Measurements from ENCODE around the gene ATP6V1C2.

The ATP6V1C2 gene

DNA sequence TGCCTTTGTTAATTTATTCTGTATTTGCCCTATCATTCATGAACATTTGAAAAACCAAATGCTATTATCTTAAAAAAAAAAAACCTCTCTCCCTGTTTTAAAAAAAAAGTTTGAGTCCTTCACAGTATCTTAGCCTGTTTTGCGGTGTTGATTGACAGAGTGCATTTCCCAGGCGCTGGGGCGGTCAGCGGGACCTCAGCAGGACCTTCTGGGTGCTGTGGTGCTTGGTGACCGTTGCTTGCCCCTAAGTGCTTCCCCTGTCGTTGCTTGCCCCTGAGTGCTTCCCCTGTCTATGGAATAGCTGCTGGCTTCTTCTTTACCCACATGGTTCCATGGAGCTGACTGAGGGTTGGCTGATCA lies 12.1 kb downstream of the ATP6V1C2 start:
- no peak for DNase-seq

- no peak for DNase-seq
Observed at GRCh38 chr2:10733980-10734379, 12.6 kb downstream of the ATP6V1C2 start.

DNA sequence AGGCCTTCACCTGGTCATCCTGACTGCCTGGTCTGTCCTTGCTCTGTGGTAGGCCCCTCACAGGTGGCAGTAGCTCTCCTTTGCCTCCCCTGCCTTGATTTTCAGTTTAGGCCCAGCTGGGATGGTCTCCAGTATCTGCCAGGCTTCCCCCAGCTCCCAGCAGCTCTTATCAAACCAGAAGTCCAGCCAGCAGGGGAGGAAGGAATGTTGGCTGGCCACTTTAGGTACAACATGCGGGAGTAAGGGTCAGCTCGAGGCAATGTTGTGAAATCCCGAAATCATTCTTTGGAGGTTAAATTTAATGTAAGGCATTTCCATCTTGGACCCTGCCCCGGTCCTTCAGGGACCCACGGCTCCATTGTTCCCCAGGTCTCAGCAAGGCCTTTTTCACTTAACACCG lies 16.8 kb downstream of the ATP6V1C2 start:
- no peak for DNase-seq

- DNase-seq, result no peak
Observed at GRCh38 chr2:10740226-10740625, 18.8 kb downstream of the ATP6V1C2 start.

- DNase-seq, result no peak
Observed at GRCh38 chr2:10741139-10741538, 19.7 kb downstream of the ATP6V1C2 start.

DNA sequence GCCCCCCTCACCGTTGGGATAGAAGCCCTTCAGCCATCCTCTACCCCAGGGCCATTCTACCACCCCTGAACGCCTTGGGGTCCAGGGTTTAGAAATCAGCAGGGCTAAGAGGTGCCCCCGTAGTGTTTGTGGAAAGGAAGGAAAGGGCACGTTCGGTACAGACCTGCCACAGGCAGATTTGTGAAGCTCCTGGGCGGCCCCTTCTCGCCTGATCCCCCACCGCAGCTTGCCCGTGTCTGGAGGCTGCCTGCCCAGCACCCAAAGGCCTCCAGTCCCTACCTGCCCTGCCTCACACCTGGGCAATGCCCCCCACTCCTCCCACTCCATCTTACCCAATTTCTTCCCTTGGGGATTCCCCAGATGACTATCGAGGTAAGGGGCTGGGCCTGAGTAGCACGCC lies 21.2 kb downstream of the ATP6V1C2 start:
- DNase-seq, result no peak

- peak; percentile 71 to 79 for DNase-seq
Observed at GRCh38 chr2:10750610-10751009, 29.2 kb downstream of the ATP6V1C2 start.

- DNase-seq, result no peak
Observed at GRCh38 chr2:10752236-10752635, 30.8 kb downstream of the ATP6V1C2 start.

GRCh38 chr2:10753156-10753555 lies 31.7 kb downstream of the ATP6V1C2 start:
- DNase-seq, result no peak

- no peak for DNase-seq
Observed at GRCh38 chr2:10753876-10754275, 32.4 kb downstream of the ATP6V1C2 start.

DNA sequence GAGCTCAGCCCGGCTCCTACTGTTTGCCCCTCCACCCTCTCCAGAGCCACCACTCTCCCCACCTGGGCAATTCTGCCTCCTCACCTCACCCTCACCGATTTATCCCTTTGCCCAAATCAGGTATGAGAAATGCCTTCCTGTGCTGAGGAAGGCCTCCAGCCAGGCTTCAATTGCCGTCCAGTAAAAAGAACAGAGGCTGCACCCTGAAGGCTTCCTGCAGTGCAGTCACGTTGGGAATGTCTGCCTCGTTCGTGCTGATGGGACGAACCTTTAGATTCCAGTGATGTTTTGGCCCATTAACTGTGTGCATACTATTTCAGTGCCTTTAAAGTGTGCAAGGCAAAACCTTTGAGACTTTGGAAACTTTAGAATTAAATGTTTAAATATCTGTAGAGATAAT lies 34.2 kb downstream of the ATP6V1C2 start:
- DNase-seq, result no peak

DNA sequence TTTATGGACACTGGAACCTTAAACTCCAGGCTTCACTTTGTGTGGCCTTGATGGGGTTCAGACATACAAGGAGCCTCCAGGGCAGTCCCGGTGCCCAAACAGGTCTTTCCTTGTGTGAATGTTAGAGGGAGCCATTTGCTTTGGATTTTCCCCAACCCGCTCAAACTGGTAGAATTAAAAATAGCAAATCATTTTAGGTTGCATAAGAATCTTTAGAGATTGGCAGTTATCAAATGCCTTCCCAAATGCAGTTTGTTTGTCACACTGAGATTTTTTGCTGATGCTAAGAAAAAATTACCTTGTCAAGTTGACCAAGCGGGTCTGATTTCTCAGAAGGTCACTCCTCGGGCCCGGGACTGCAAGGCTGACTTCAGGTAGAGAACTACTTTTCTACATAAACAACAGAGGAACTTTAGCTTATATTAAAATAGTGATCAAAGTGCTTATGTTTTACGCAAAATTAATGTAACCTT lies 36.4 kb downstream of the ATP6V1C2 start:
- DNase-seq, result no peak

GRCh38 chr2:10759151-10759714 lies 37.8 kb downstream of the ATP6V1C2 start:
- DNase-seq, result no peak

- DNase-seq, result no peak
Observed at GRCh38 chr2:10760794-10761504, 39.5 kb downstream of the ATP6V1C2 start.

- no peak for DNase-seq
Observed at GRCh38 chr2:10761591-10761990, 40.2 kb downstream of the ATP6V1C2 start.

DNA sequence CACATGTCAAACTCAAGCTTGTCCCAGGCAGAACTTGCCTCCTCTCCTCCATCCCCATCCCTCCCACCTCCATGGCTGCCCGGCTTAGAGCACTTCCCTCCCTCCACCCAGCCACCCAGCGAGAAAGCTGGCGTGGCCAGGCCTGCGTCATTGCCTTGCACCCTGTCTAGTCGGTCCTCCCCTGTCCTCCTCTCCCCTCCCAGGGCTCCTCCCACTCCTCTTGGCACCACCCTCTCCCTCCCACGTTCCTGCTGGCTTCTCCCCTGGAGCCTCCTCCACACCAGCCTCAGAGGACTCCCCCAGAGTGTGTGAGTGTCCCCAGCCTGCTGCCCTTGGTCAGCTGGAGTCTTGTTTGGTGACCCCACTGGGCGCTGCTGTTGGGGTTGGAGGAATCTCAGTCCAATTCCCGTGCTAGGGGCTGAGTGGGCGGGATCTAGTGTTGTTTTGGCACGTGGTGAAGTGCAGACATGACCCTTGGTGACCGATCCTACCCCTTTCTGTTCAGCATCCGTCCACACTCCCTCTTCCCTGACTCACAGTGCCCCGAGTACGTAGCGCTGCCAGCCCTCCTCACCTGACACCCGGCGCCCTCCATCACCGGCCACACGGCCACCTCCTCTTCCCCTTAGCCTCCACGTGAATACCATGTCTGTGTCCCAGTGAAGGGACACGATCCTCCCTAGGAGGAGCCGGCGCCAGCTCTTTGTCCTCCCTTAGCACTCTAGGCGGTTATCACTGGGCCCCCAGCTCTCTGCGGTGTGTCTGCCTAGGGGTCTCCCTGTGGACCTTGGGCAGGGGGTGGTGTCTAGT lies 41.4 kb downstream of the ATP6V1C2 start:
- DNase-seq, result no peak

DNA sequence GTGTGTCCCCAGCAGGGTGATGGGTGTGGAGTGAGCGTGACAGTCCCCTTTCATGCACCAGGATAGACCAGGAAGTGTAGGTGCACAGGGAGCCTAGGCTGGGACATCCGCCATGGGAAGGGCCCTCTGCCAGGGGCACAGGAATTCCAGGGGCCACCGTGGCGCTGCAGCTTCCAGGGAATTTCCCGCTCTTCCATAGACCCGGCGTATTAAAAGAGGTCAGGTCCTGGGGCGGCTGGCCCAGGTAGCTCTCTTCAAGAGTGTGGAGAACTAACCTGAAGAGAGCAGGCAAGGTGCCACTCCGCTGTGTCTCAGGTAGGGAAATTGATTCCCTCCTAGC lies 42.0 kb downstream of the ATP6V1C2 start:
- no peak for DNase-seq

- DNase-seq, result no peak
Observed at GRCh38 chr2:10764096-10764785, 42.8 kb downstream of the ATP6V1C2 start.

GRCh38 chr2:10764896-10765295 lies 43.5 kb downstream of the ATP6V1C2 start:
- no peak for DNase-seq

DNA sequence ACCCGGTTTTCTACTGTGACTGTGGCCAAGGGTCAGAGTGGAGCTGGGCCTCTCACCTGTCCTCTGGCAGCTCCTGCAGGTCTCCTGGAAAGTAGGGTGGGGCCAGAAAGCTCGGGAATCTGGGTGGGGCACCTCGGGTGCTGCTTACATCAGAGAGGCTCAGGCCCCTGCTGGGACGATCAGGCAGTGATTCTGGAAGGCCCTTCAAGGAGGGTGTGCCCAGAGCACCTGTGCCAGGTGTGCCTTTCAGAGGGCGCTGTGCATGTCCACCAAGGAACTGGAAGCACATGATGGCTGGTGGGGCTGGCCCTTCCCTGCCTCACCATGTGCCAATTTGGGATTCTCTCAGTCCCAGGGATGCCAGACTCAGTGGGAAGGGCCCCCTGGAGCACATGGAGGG lies 44.0 kb downstream of the ATP6V1C2 start:
- no peak for DNase-seq

GRCh38 chr2:10765914-10766313 lies 44.5 kb downstream of the ATP6V1C2 start:
- no peak for DNase-seq

DNA sequence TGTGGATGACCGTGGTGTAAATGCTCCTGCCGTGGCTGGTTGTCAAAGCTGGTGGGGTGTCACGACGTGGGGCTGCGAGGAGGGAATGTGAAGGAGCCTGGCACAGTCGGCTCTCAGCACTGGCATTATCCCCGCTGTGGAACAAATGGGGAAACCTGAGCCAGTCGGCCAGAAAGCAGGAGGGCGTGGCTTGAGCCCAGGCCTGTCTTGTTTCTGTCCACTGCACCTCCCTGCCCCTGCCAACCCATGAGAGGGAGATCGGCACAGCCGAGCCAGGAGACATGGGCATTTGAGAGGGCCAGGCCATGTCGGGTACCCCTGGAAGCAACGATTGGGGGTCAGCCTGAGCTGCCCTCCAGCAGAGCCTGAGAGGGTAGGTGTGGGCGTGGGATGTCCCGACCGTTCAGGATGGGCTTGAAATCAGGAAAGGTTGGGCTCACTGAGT lies 46.7 kb downstream of the ATP6V1C2 start:
- DNase-seq, result no peak

GRCh38 chr2:10770956-10771750 lies 49.7 kb downstream of the ATP6V1C2 start:
- DNase-seq, result no peak
